ENCODE results near the gene IL32.

Gene IL32

GRCh38 chr16:3059041-3059722, 6.3 kb upstream of the IL32 start:
- CTCF ChIA-PET: interaction anchor here (0.5 to 5.0 kb wide), 46 partner anchors 8 to 208 kb away, joined by 3 to 88 read pairs (median 5); partner anchors contain the start of genes HCFC1R1, THOC6, ZNF205 and ZNF213

GRCh38 chr16:3059723-3060242, 5.7 kb upstream of the IL32 start:
- no peak for DNase-seq (ENCODE audit: low read depth, low spot score)
- peak overlapping the region; percentile 52 for H3K4me3 ChIP-seq (ENCODE audit: low read depth, low read length)
- TF ChIP-seq CTCF (IDR thresholded peaks at IDR 0.05; ENCODE audit: insufficient read depth, low read length, missing control alignments): no peak
- ChIA-PET CTCF (interaction anchor here (0.7 to 5.0 kb wide), 34 partner anchors 8 to 207 kb away, joined by 3 to 88 read pairs (median 6); partner anchors contain the start of genes HCFC1R1, THOC6, ZNF205 and ZNF213), POLR2A (interaction anchor here (1.7 kb wide), 1 partner anchor 75 kb away, joined by 5 read pairs; the partner anchor contains the start of gene ZNF213)

More at GRCh38 chr16:3059041-3059722, 6.3 kb upstream of the IL32 start:
- peak; percentile 16 for DNase-seq (ENCODE audit: low read depth, low spot score)
- POLR2A ChIA-PET: interaction anchor here (1.3 to 1.7 kb wide), 2 partner anchors 69 to 76 kb away, joined by 4 to 5 read pairs; partner anchors contain the start of gene ZNF213
- peak; percentile 91 for TF ChIP-seq CTCF (IDR thresholded peaks at IDR 0.05; ENCODE audit: insufficient read depth, low read length, missing control alignments)
- H3K4me3 ChIP-seq (ENCODE audit: low read depth, low read length): peak overlapping the region; percentile 81

- H3K4me3 ChIP-seq (ENCODE audit: low read depth, low read length): no peak overlapping the region
- POLR2A ChIA-PET: no interaction called here
- CTCF ChIA-PET: interaction anchor here (0.9 to 5.0 kb wide), 27 partner anchors 9 to 207 kb away, joined by 3 to 88 read pairs (median 7); partner anchors contain the start of genes HCFC1R1, THOC6, ZNF205 and ZNF213
- TF ChIP-seq CTCF (IDR thresholded peaks at IDR 0.05; ENCODE audit: insufficient read depth, low read length, missing control alignments): no peak
- DNase-seq (ENCODE audit: low read depth, low spot score): no peak
Measured at GRCh38 chr16:3060339-3061127, 4.9 kb upstream of the IL32 start.

GRCh38 chr16:3062553-3062952, 2.9 kb upstream of the IL32 start:
- ChIA-PET CTCF (interaction anchor here (1.4 to 4.6 kb wide), 4 partner anchors 18 to 66 kb away, joined by 3 to 26 read pairs (median 6); no protein-coding TSS in a partner anchor), POLR2A (no interaction called here)
- DNase-seq (ENCODE audit: low read depth, low spot score): no peak
- H3K4me3 ChIP-seq (ENCODE audit: low read depth, low read length): no peak overlapping the region
- no peak for TF ChIP-seq CTCF (IDR thresholded peaks at IDR 0.05; ENCODE audit: insufficient read depth, low read length, missing control alignments)

- no peak for DNase-seq (ENCODE audit: low read depth, low spot score)
- no peak for TF ChIP-seq CTCF (IDR thresholded peaks at IDR 0.05; ENCODE audit: insufficient read depth, low read length, missing control alignments)
- H3K4me3 ChIP-seq (ENCODE audit: low read depth, low read length): no peak overlapping the region
- ChIA-PET CTCF (interaction anchor here (0.6 to 4.6 kb wide), 8 partner anchors 16 to 286 kb away, joined by 3 to 26 read pairs (median 4); partner anchors contain the start of gene ZSCAN10), POLR2A (no interaction called here)
Measured at GRCh38 chr16:3063625-3064386, 1.6 kb upstream of the IL32 start.
